Activated T-helper 17 cell treated with anti-CD3 and anti-CD28 coated beads, Interleukin-2, amount 50 U/mL, for 72 hours (primary cell): Measurements from ENCODE around the gene GNG7. TPM values are rescaled to one million over a fixed set of nuclear protein-coding genes. Genes with fewer than 3 reads are reported as not detected.
A peak's percentile ranks its signal among the peaks of the same experiment; 100 is the strongest.

Experiments
- ATAC-seq: fragments of 150-1000 bp; cut with Tn5 transposase; replicated peaks from 2 replicates; pipeline ENCODE4 v1.10.0; 2021; ENCODE audit warnings: mild to moderate bottlenecking, moderate library complexity
- H3K27ac Mint-ChIP-seq: one replicate; pipeline ENCODE4 v1.8.0; 2022; ENCODE audit warnings: mixed read lengths
- H3K27me3 Mint-ChIP-seq: one replicate; pipeline ENCODE4 v1.8.0; 2022; ENCODE audit warnings: mixed read lengths
- H3K36me3 Mint-ChIP-seq: one replicate; pipeline ENCODE4 v1.8.0; 2022; ENCODE audit warnings: low read depth, mild to moderate bottlenecking, mixed read lengths
- H3K4me1 Mint-ChIP-seq: one replicate; pipeline ENCODE4 v1.8.0; 2022; ENCODE audit warnings: mixed read lengths
- H3K4me3 Mint-ChIP-seq: one replicate; pipeline ENCODE4 v1.8.0; 2022; ENCODE audit warnings: mild to moderate bottlenecking, mixed read lengths
- H3K9me3 Mint-ChIP-seq: one replicate; pipeline ENCODE4 v1.8.0; 2022; ENCODE audit warnings: mixed read lengths
- total RNA-seq, 2 donors: library from RNA; stranded (reverse); gene quantifications; one replicate each; pipeline ENCODE4 v1.2.3, GENCODE V29; 2022

Gene GNG7
- total RNA-seq, 2 donors from 2014 or later = 0.29 TPM; not detected in 1

GRCh38 chr19:2556221-2557092, 146.0 kb downstream of the GNG7 start:
- H3K4me1 Mint-ChIP-seq = peaks cover 22% of the 10 kb centered on the region
- no peak overlapping the region for H3K4me3 Mint-ChIP-seq
- no peak for ATAC-seq
- H3K36me3 Mint-ChIP-seq = no peaks in the 10 kb centered on the region
- H3K27ac Mint-ChIP-seq = no peak overlapping the region
- H3K9me3 Mint-ChIP-seq = no peaks in the 10 kb centered on the region
- no peaks in the 10 kb centered on the region for H3K27me3 Mint-ChIP-seq

DNA sequence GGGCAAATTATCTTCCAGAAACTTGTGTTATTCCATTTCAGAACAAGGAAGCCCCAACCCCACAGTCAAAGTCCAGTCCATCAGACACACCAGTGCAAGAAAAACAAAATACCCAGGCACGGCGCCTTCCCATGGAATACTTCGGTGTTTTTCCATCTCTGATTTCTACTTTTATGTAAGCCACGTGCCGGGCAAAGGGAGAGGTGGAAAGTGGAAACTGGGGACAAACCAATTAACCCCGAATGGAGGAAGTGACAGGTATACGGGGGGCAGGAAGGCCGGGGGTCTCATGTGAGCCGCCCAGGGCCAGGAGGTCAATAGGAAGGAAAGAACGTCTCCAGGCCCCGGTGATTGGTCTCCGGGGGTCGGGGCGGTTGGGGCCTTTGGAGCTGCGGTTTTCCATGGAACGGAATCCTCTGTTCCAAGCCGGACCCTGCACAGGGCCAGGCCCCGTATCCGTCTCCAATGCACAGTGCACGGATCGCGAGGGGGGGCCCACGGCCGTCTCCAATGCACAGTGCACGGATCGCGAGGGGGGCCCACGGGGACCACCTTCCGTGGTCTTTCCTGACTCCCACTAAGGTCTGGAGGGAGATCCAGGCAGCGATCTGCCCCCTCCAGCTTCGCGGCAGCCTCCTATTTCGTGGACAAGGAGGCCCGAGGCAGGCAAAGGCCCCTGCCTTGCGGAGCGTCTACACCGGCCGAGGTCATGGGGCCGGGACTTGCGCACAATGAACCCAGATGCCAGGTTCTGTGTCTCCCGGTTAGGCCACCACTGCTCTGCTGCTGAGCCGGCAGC, 146.9 kb downstream of the GNG7 start:
- Mint-ChIP-seq H3K4me3 (no peak overlapping the region), H3K9me3 (no peaks in the 10 kb centered on the region), H3K27me3 (no peaks in the 10 kb centered on the region), H3K4me1 (peaks cover 22% of the 10 kb centered on the region), H3K27ac (no peak overlapping the region), H3K36me3 (no peaks in the 10 kb centered on the region)
- ATAC-seq = no peak

- H3K27me3 Mint-ChIP-seq = no peaks in the 10 kb centered on the region
- ATAC-seq = no peak
- H3K36me3 Mint-ChIP-seq = no peaks in the 10 kb centered on the region
- peaks cover 22% of the 10 kb centered on the region for H3K4me1 Mint-ChIP-seq
- H3K4me3 Mint-ChIP-seq = no peak overlapping the region
- H3K9me3 Mint-ChIP-seq = no peaks in the 10 kb centered on the region
- H3K27ac Mint-ChIP-seq = no peak overlapping the region
These were observed 147.6 kb downstream of the GNG7 start for GRCh38 chr19:2554856-2555255.

GRCh38 chr19:2553510-2553909, 149.0 kb downstream of the GNG7 start:
- no peak overlapping the region for H3K4me3 Mint-ChIP-seq
- no peak for ATAC-seq
- H3K9me3 Mint-ChIP-seq = no peaks in the 10 kb centered on the region
- no peak overlapping the region for H3K27ac Mint-ChIP-seq
- H3K4me1 Mint-ChIP-seq = peaks cover 22% of the 10 kb centered on the region
- H3K27me3 Mint-ChIP-seq = no peaks in the 10 kb centered on the region
- H3K36me3 Mint-ChIP-seq = no peaks in the 10 kb centered on the region

DNA sequence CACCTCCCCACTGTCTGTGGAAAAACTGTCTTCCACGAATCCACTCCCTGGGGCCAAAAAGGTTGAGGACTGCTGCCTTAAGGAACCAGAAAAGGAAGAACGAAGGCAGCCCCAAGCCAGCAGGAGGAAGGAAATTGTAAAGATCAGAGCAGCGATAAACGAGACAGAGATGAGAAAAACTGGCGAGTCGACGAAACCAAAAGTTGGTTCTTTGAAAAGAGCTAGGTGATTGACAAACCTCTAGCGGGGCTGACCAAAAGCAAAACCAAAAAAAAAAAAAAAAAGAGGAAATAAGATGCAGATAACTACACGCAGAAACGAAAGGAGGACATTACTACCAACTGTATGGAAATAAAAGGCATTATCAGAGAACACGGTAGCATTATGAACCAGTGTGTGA, 149.6 kb downstream of the GNG7 start:
- H3K27me3 Mint-ChIP-seq = no peaks in the 10 kb centered on the region
- ATAC-seq = peak; percentile 95
- peak overlapping the region; percentile 49 for H3K4me3 Mint-ChIP-seq
- no peaks in the 10 kb centered on the region for H3K9me3 Mint-ChIP-seq
- H3K4me1 Mint-ChIP-seq = peaks cover 22% of the 10 kb centered on the region
- no peaks in the 10 kb centered on the region for H3K36me3 Mint-ChIP-seq
- H3K27ac Mint-ChIP-seq = peak overlapping the region; percentile 37

- H3K4me1 Mint-ChIP-seq = peaks cover 18% of the 10 kb centered on the region
- H3K36me3 Mint-ChIP-seq = no peaks in the 10 kb centered on the region
- ATAC-seq = no peak
- H3K9me3 Mint-ChIP-seq = no peaks in the 10 kb centered on the region
- H3K27me3 Mint-ChIP-seq = no peaks in the 10 kb centered on the region
- H3K27ac Mint-ChIP-seq = no peak overlapping the region
- peak overlapping the region; percentile 49 for H3K4me3 Mint-ChIP-seq
These were observed 150.7 kb downstream of the GNG7 start for GRCh38 chr19:2551864-2552185.

DNA sequence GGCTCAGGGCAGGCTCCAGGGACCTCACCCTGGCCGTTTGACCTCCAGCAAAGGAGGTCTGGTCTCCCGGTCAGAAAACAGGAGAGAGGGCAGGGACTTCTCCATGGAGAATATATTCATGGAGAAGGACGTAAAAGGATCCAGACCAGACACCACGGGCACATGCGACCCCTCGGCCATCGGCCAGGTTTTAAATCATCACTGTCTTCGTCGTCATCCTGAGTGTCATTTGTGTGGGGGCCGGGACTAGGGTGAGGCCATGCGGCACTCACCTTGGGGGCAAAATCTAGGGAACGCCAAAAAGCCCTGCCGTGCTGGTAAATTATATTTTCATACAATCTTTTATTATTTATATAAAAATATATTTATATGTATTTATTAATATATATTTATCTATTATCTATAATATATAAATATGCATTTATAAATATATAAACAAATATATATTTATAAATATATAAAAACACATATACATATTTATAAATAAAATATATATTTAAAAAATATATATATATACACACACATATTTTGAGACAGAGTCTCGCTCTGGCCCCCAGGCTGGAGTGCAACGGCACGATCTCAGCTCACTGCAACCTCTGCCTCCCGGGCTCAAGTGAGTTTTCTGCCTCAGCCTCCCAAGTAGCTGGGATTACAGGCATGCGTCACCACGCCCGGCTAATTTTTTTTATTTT, 151.2 kb downstream of the GNG7 start:
- Mint-ChIP-seq H3K27ac (no peak overlapping the region), H3K4me1 (peaks cover 17% of the 10 kb centered on the region), H3K36me3 (no peaks in the 10 kb centered on the region), H3K27me3 (no peaks in the 10 kb centered on the region), H3K4me3 (peak overlapping the region; percentile 49), H3K9me3 (no peaks in the 10 kb centered on the region)
- ATAC-seq = no peak

DNA sequence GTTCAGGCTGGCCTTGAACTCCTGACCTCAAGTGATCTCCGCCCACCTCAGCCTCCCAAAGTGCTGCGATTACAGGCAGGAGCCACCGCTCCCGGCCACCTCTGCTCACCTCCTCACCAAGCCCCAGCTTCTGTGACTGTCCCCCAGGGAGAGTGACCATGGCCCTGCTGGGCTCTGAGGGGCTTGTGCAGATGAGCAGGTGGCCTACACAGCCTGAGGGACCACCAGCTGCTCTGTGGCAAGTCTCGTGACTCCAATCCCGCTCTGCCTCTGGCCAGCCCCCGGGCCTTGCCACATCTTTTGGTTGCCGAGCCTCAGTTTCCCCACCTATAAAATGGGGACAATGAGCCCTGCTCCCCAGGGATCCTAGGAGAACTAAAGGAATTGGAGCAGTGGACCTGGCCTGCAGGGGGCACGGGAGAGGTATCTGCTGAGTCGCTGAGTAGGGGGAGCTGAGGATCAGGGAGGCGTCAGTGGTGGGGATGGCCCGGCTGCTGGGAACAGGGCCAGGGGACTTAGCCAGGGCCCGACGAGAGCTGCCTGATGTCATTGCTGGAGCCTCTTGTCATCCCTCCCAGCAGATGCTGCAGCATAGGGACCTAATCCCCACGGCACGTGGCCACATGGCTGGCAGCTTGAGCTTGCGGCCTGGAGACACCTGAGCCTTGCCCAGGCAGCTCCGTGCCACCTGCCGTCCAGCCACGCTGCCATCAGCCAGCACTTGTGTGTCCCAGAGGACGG, 151.9 kb downstream of the GNG7 start:
- no peak for ATAC-seq
- no peak overlapping the region for H3K27ac Mint-ChIP-seq

DNA sequence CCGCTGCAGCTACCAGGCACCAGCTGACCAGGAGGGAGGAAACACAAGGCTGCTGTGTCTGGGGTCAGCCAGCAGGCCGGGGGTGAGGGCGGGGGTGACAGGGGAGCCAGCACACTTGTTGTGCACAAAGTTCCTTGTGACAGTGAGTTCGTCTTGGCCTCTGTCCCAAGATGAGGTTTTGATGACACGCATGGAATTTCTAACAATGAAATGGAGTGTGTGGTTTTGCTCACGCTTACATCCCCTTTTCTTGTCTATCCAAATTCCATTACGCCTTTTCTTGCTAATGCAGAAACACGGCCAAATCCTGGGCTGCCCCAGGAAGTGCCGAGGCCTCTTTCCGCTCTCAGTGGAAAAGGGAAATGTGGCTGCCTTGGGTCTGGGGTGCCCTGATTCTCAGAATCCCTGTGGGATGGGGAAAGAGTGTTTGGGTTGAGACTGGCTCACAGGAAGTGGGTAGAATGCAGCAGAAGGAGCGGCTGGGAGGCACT, 152.7 kb downstream of the GNG7 start:
- H3K27me3 Mint-ChIP-seq = no peaks in the 10 kb centered on the region
- no peaks in the 10 kb centered on the region for H3K9me3 Mint-ChIP-seq
- peaks cover 10% of the 10 kb centered on the region for H3K4me1 Mint-ChIP-seq
- H3K27ac Mint-ChIP-seq = no peak overlapping the region
- no peak overlapping the region for H3K4me3 Mint-ChIP-seq
- no peaks in the 10 kb centered on the region for H3K36me3 Mint-ChIP-seq
- ATAC-seq = no peak

More for the DNA sequence above, 151.9 kb downstream of the GNG7 start:
- Mint-ChIP-seq H3K36me3 (no peaks in the 10 kb centered on the region), H3K4me3 (no peak overlapping the region), H3K9me3 (no peaks in the 10 kb centered on the region), H3K27me3 (no peaks in the 10 kb centered on the region), H3K4me1 (peaks cover 17% of the 10 kb centered on the region)

DNA sequence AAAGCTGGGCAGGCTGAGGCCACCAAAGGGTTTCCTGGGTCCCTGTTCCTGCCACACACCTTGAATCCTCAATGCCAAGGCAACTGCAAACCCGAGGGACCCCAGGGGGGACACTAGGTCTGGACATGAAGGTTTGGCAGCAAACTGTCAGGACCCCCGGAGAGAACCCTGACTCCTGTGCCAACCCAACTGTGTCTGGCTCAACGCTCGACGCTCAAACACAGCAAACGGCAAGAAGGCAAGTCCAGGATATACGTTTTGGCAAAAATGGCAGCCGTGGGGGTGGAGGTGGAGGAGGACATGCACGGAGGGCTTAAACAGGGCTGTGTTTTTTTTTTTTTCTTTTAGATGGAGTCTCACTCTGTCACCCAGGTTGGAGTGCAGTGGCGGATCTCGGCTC, 153.5 kb downstream of the GNG7 start:
- Mint-ChIP-seq H3K9me3 (no peaks in the 10 kb centered on the region), H3K36me3 (no peaks in the 10 kb centered on the region), H3K4me3 (no peak overlapping the region), H3K27ac (no peak overlapping the region), H3K4me1 (peaks cover 12% of the 10 kb centered on the region), H3K27me3 (no peaks in the 10 kb centered on the region)
- ATAC-seq = no peak

DNA sequence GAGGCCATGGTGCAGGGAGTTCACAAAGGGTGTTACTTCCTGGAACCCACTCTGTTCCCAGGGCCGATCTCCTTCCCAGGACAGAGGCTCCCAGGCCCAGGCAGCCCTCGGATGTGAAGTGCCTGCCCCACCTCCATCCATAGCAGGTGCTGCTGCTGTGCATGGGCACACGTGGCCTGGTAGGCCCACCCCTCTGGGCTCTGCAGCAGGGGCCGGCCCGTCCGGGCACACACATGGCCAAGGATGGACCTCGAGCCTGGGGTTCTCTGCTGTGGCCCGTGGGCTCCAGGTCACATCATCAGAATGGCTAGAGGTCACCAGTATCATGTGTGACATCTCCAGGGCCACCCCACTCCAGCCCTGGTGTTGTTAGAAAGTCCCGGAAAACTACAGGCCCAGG, 154.8 kb downstream of the GNG7 start:
- no peak overlapping the region for H3K27ac Mint-ChIP-seq
- H3K4me1 Mint-ChIP-seq = peaks cover 13% of the 10 kb centered on the region
- no peaks in the 10 kb centered on the region for H3K27me3 Mint-ChIP-seq
- no peak overlapping the region for H3K4me3 Mint-ChIP-seq
- no peaks in the 10 kb centered on the region for H3K9me3 Mint-ChIP-seq
- ATAC-seq = no peak
- no peaks in the 10 kb centered on the region for H3K36me3 Mint-ChIP-seq

DNA sequence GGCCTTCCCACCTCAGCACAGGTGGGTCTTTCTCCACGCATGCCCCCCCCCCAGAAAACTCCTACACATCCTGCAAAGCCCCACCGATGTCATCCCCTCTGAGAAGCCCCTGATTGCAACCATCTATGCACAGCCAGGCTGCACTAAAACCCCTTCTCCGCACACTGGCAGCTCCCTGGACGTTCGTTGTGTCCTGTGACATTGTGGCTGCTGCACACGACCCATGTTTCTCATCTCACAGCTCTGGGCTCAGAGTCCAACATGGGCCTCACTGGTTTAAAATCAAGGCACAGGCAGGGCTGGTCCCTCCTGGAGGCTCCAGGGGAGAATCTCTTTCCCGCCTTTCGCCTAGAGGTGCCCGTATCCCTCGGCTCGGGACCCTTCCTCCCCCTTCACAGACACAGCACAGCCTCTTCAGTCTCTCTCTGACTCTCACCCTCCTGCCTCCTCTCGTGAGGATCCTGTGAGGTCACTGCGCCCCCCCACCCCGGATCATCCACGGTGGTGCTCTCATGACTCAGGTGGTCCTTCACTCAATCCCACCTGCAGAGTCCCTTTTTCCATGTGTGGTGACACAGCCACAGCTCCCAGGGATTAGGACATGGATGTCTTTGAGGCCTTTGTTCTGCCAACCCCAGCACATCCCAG, 155.3 kb downstream of the GNG7 start:
- no peak overlapping the region for H3K27ac Mint-ChIP-seq
- peaks cover 11% of the 10 kb centered on the region for H3K4me1 Mint-ChIP-seq
- H3K36me3 Mint-ChIP-seq = no peaks in the 10 kb centered on the region
- H3K4me3 Mint-ChIP-seq = no peak overlapping the region
- H3K27me3 Mint-ChIP-seq = no peaks in the 10 kb centered on the region
- H3K9me3 Mint-ChIP-seq = no peaks in the 10 kb centered on the region
- ATAC-seq = no peak

DNA sequence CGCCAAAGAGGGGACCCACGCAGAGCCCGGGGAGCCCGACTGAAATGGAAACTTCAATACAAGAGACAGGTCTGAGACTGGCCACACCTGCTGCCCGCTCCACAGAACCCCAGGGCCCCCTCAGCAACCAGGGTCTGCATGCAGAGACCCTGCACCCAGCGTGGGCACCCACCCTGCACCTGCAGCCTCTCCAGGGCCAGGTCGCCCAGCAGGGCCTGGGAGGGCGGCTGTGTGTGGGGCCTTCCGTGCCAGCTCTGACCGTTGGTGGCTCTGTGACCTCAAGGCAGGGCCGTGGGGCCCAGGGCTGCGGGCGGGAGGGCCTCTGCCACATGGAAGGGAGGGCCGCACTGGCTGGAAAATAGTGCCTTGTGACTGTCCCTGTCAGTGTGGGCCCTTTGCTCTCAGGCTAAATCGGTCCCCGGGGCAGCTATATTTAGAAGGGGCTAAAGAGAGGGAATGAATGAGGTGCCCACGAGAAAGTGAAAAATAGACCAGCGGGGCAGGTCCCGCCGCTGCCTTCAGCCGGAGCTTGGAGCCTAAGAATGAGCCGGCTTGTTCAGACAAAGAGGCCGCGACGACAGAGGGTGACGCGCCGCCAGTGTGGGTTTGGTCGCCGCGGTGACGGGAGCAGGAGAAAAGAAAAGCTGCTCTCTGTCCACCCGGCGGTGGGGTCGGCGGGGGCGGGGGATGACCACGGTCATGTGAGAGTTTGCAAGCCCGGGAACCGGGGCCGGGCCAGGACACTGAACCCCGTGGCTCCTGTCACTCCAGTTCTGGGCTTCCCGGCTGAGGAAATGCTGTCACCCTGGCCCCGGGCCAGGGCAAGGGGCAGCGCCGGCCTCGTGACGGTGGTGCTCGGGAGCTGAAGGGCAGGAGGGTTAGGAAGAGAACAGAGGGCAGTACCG, 156.1 kb downstream of the GNG7 start:
- H3K27me3 Mint-ChIP-seq = no peaks in the 10 kb centered on the region
- no peak overlapping the region for H3K27ac Mint-ChIP-seq
- no peak for ATAC-seq
- peaks cover 7% of the 10 kb centered on the region for H3K4me1 Mint-ChIP-seq
- no peak overlapping the region for H3K4me3 Mint-ChIP-seq
- H3K9me3 Mint-ChIP-seq = no peaks in the 10 kb centered on the region
- no peaks in the 10 kb centered on the region for H3K36me3 Mint-ChIP-seq
